Endodermal cell (in vitro differentiated cells): ENCODE results near the gene PELI1. TPM values are rescaled to one million over a fixed set of nuclear protein-coding genes. Genes with fewer than 3 reads are reported as not detected.
A peak's percentile ranks its signal among the peaks of the same experiment; 100 is the strongest.

Experiments used
- DNase-seq: peaks from one replicate; pipeline ENCODE4 v3.0.0-alpha.2; 2017
- H3K27ac ChIP-seq: 2 replicates; pipeline ENCODE4 v1.5.1; 2013; ENCODE audit warnings: mild to moderate bottlenecking, low read depth, low read length, moderate library complexity
- H3K27me3 ChIP-seq: 2 replicates; pipeline ENCODE4 v1.6.1; 2013; ENCODE audit warnings: mild to moderate bottlenecking, low read length, moderate library complexity; ENCODE audit not compliant: insufficient read depth, control insufficient read depth, poor library complexity, severe bottlenecking
- H3K36me3 ChIP-seq: 2 replicates; pipeline ENCODE4 v1.7.0; 2013; ENCODE audit warnings: mild to moderate bottlenecking, low read length, moderate library complexity; ENCODE audit not compliant: control insufficient read depth, insufficient read depth
- H3K4me1 ChIP-seq: one replicate; pipeline ENCODE4 v1.7.0; 2013; ENCODE audit warnings: low read length; ENCODE audit not compliant: control insufficient read depth, insufficient read depth
- H3K4me3 ChIP-seq: 2 replicates; pipeline ENCODE4 v1.5.1; 2013; ENCODE audit warnings: mild to moderate bottlenecking, low read length, moderate library complexity
- H3K9ac ChIP-seq: 2 replicates; pipeline ENCODE4 v1.6.1; 2013; ENCODE audit warnings: mild to moderate bottlenecking, low read length, moderate library complexity; ENCODE audit not compliant: poor library complexity, severe bottlenecking; ENCODE audit errors: extremely low read depth
- H3K9me3 ChIP-seq: 2 replicates; pipeline ENCODE4 v1.6.1; 2013; ENCODE audit warnings: mild to moderate bottlenecking, low read length, moderate library complexity; ENCODE audit not compliant: control insufficient read depth
- H3K27ac Mint-ChIP-seq: 2 replicates; pipeline ENCODE4 v1.8.0; 2020; ENCODE audit warnings: mixed read lengths
- H3K27me3 Mint-ChIP-seq: 2 replicates; pipeline ENCODE4 v1.8.0; 2021; ENCODE audit warnings: mild to moderate bottlenecking, mixed read lengths; ENCODE audit not compliant: insufficient read depth
- H3K36me3 Mint-ChIP-seq: 2 replicates; pipeline ENCODE4 v1.8.0; 2020; ENCODE audit warnings: low read depth, mixed read lengths
- H3K4me1 Mint-ChIP-seq: 2 replicates; pipeline ENCODE4 v1.8.0; 2020; ENCODE audit warnings: mixed read lengths
- H3K4me3 Mint-ChIP-seq: 2 replicates; pipeline ENCODE4 v1.8.0; 2020; ENCODE audit warnings: mild to moderate bottlenecking, moderate library complexity, mixed read lengths
- H3K9me3 Mint-ChIP-seq: 2 replicates; pipeline ENCODE4 v1.8.0; 2020; ENCODE audit warnings: mild to moderate bottlenecking, mixed read lengths
- WGBS, 2 experiments: methylation state at CpG; one replicate each; pipeline versions ENCODE4 v1.1.5 to v1.1.7; 2013; ENCODE audit warnings: missing lambda C conversion rate in 2 of 2, mixed read lengths in 1 of 2; ENCODE audit not compliant: insufficient coverage in 1 of 2, insufficient read length in 1 of 2; 5-methylcytosine and 5-hydroxymethylcytosine counted together
- total RNA-seq, 2 donors: library from RNA; stranded (reverse); fragmentation: NEBNext Ultra II Directional in 1 of 2; extraction: Animal tissue kit (Norgen Biotek cat#: 25700) in 1 of 2; gene quantifications; 2 replicates in 1 of 2; 3 replicates in 1 of 2; pipeline ENCODE4 v1.2.1, GENCODE V29; 2021
- TF ChIP-seq, protein P1 (sequence below): fragments of 200-600 bp; sonication (generic); conservative IDR thresholded peaks from 2 replicates; pipeline ENCODE4 v1.5.0; 2021; ENCODE audit warnings: antibody characterized with exemption, mild to moderate bottlenecking

Gene PELI1
- total RNA-seq, 2 donors from 2014 or later: 178 to 184 TPM

DNA sequence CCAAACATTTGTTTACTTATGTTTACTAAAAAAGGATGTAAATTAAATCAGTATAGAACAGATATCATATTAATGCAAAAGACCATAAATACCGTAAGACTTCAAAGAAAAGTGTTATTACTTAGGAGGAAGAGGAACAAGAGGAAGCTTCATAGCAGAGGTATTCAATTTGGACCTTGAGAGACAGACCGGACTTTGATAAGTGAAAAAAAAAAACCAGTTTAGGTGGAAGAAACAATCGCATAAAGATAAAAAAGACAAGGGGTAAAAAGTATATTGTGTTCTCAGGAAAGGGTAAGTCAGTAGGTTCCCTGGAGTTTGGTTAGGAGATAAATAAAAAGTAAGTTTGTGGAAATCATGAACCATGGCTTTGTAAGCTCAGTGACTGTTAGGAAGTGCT, 17.6 kb downstream of the PELI1 start:
- DNase-seq: no peak
- Mint-ChIP-seq H3K4me1 (peaks cover 28% of the 10 kb centered on the region), H3K27me3 (no peaks in the 10 kb centered on the region), H3K27ac (peak overlapping the region; percentile 4), H3K36me3 (peaks cover 31% of the 10 kb centered on the region), H3K4me3 (no peak overlapping the region), H3K9me3 (no peaks in the 10 kb centered on the region)
- WGBS, 2 experiments: 96 to 97% methylated on average over 2 to 3 of the region's 3 CpGs
- Histone ChIP-seq H3K9ac (no peak overlapping the region), H3K36me3 (peaks cover 10% of the 10 kb centered on the region), H3K9me3 (no peaks in the 10 kb centered on the region), H3K4me3 (no peak overlapping the region), H3K27ac (no peak overlapping the region), H3K4me1 (peaks cover 5% of the 10 kb centered on the region), H3K27me3 (no peaks in the 10 kb centered on the region)
- TF ChIP-seq, protein P1, sequence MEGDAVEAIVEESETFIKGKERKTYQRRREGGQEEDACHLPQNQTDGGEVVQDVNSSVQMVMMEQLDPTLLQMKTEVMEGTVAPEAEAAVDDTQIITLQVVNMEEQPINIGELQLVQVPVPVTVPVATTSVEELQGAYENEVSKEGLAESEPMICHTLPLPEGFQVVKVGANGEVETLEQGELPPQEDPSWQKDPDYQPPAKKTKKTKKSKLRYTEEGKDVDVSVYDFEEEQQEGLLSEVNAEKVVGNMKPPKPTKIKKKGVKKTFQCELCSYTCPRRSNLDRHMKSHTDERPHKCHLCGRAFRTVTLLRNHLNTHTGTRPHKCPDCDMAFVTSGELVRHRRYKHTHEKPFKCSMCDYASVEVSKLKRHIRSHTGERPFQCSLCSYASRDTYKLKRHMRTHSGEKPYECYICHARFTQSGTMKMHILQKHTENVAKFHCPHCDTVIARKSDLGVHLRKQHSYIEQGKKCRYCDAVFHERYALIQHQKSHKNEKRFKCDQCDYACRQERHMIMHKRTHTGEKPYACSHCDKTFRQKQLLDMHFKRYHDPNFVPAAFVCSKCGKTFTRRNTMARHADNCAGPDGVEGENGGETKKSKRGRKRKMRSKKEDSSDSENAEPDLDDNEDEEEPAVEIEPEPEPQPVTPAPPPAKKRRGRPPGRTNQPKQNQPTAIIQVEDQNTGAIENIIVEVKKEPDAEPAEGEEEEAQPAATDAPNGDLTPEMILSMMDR: no peak

DNA sequence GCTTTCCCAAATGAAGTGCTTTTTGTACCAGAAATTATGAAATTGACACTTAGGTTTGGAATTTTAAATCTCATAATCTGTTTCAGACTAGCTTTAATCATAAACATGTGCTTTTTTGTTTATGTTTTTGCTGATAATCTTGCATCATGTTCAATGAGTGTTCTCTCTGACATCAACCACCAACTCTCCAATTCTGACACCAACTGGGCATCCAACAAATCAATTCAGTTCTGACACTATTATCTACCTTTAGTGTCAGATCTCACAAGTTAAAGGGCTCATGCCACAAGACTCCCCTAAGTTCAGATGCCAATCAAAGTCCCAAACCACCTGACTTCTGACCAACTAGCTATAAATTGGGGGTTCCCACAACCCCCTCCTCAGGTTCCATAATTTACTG, 19.6 kb downstream of the PELI1 start:
- H3K9ac ChIP-seq: no peak overlapping the region
- no peak overlapping the region for H3K27ac ChIP-seq
- Mint-ChIP-seq H3K4me3 (no peak overlapping the region), H3K4me1 (peaks cover 26% of the 10 kb centered on the region), H3K27ac (peak overlapping the region; percentile 64), H3K9me3 (no peaks in the 10 kb centered on the region), H3K27me3 (no peaks in the 10 kb centered on the region), H3K36me3 (peaks cover 36% of the 10 kb centered on the region)
- H3K4me1 ChIP-seq: peaks cover 5% of the 10 kb centered on the region
- no peak overlapping the region for H3K4me3 ChIP-seq
- peaks cover 17% of the 10 kb centered on the region for H3K36me3 ChIP-seq
- no peaks in the 10 kb centered on the region for H3K27me3 ChIP-seq
- TF ChIP-seq, protein P1: no peak
- no peak for DNase-seq
- no peaks in the 10 kb centered on the region for H3K9me3 ChIP-seq

DNA sequence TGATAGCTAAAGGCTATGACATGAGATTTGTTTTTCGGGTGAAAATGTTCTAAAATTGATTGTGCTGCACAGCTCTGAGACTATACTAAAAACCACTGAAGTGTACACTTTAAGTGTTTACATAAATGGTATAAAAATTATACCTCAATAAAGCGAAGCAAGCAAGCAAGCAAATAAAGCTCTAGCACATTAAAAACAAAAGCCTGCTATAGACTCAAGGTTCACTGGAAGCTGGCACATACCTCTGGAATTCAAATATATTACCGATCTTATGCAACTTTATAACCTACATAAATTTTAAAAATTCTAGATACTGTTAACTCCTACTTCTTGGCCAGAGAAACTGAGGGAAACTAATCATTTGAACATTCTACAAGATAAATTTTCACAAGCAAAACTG, 20.1 kb downstream of the PELI1 start:
- Mint-ChIP-seq H3K4me3 (no peak overlapping the region), H3K9me3 (no peaks in the 10 kb centered on the region), H3K36me3 (peaks cover 36% of the 10 kb centered on the region), H3K27ac (no peak overlapping the region), H3K4me1 (peaks cover 24% of the 10 kb centered on the region), H3K27me3 (no peaks in the 10 kb centered on the region)
- TF ChIP-seq, protein P1: no peak
- Histone ChIP-seq H3K36me3 (peaks cover 22% of the 10 kb centered on the region), H3K9me3 (no peaks in the 10 kb centered on the region), H3K27ac (no peak overlapping the region), H3K4me3 (no peak overlapping the region), H3K27me3 (no peaks in the 10 kb centered on the region), H3K4me1 (peaks cover 4% of the 10 kb centered on the region), H3K9ac (no peak overlapping the region)
- DNase-seq: no peak
- WGBS, 2 experiments: 83 to 95% methylated on average over 1 to 3 of the region's 3 CpGs
